Endothelial cell of umbilical vein (primary cell): Measurements from ENCODE around the gene ANKRD44.

ENCODE experiments used
- CTCF ChIP-seq, 2 donors: IDR thresholded peaks; 1 replicate in 1 of 2; 2 replicates in 1 of 2; pipeline ENCODE4 v1.5.1; 2011; ENCODE audit warnings: low read length in 2 of 2, mild to moderate bottlenecking in 2 of 2, moderate library complexity in 2 of 2, control low read depth in 1 of 2, inconsistent platforms in 1 of 2, low read depth in 1 of 2; ENCODE audit not compliant: insufficient read depth in 1 of 2; ENCODE audit errors: extremely low read depth in 1 of 2
- EZH2 ChIP-seq: IDR thresholded peaks from 2 replicates; pipeline ENCODE4 v1.6.1; 2012; ENCODE audit warnings: borderline replicate concordance, low read depth, mild to moderate bottlenecking, moderate library complexity, low read length, inconsistent platforms; ENCODE audit not compliant: severe bottlenecking
- FOS ChIP-seq: IDR thresholded peaks from 2 replicates; pipeline ENCODE4 v1.6.1; 2011; ENCODE audit warnings: mild to moderate bottlenecking, low read length, moderate library complexity, borderline replicate concordance; ENCODE audit not compliant: insufficient read depth
- JUN ChIP-seq: IDR thresholded peaks from 2 replicates; pipeline ENCODE4 v1.6.1; 2011; ENCODE audit warnings: borderline replicate concordance, low read depth; ENCODE audit not compliant: insufficient read length, insufficient read depth
- MAX ChIP-seq: IDR thresholded peaks from 2 replicates; pipeline ENCODE4 v1.6.1; 2011; ENCODE audit not compliant: insufficient read depth, insufficient read length
- MYC ChIP-seq: IDR thresholded peaks from one replicate; pipeline ENCODE4 v1.6.1; 2011; ENCODE audit warnings: mild to moderate bottlenecking, low read depth, low read length
- POLR2A ChIP-seq: IDR thresholded peaks from 2 replicates; pipeline ENCODE4 v1.6.1; 2012; ENCODE audit warnings: low read depth, mild to moderate bottlenecking, control low read depth, low read length
- POLR2AphosphoS5 ChIP-seq: IDR thresholded peaks from 2 replicates; pipeline ENCODE4 v1.6.1; 2012; ENCODE audit warnings: low read depth, mild to moderate bottlenecking, control low read depth, low read length, moderate library complexity; ENCODE audit not compliant: insufficient read depth

GRCh38 chr2:197327073-197327471 lies 16.5 kb upstream of the ANKRD44 start:
- TF ChIP-seq EZH2 (no peak), CTCF (IDR thresholded peaks at IDR 0.05; ENCODE audit: extremely low read depth in 1 of 2, insufficient read depth in 1 of 2, low read depth in 1 of 2, low read length in 2 of 2) (no peak), POLR2AphosphoS5 (no peak), MAX (no peak), POLR2A (no peak), MYC (no peak), JUN (no peak), FOS (no peak)
